ENCODE results near the gene C9orf50. TPM values are rescaled to one million over a fixed set of nuclear protein-coding genes. Genes with fewer than 3 reads are reported as not detected.
A peak's percentile ranks its signal among the peaks of the same experiment; 100 is the strongest.

Gene C9orf50
- total RNA-seq, 2 experiments from 2014 or later: not detected

DNA sequence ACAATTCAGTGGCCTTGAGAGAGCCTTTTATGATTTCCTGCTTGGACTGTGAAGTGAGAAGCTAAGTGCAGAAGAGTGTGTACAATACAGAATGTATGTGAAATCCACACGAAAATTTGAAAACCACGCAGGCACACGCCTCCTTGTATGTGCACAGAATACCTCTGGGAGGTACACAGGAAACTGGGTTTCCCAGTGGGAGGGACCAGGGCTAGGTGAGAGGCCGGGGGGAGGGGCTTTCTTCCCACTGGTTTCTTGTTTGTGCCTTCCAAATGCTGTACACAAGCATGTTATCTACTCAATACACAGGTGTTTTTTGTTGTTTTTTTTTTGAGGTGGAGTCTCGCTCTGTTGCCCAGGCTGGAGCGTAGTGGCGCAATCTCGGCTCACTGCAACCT, 16.1 kb downstream of the C9orf50 start:
- H3K4me3 Mint-ChIP-seq: no peak overlapping the region
- no peaks in the 10 kb centered on the region for H3K27me3 Mint-ChIP-seq
- peaks cover 35% of the 10 kb centered on the region for H3K4me1 Mint-ChIP-seq (ENCODE audit: low read depth)
- ATAC-seq (no peak), DNase-seq (no peak)
- no peak overlapping the region for H3K27ac Mint-ChIP-seq
- CTCF ChIA-PET: interaction anchor here (0.6 to 4.1 kb wide), 6 partner anchors 19 to 479 kb away, joined by 3 to 31 read pairs (median 3); no protein-coding TSS in a partner anchor
- no peaks in the 10 kb centered on the region for H3K9me3 Mint-ChIP-seq
- intact Hi-C loops (cut with micrococcal nuclease): loop anchor here (10.0 kb wide), 2 partner anchors 120 to 280 kb away; no protein-coding TSS in a partner anchor
- TF ChIP-seq, protein P1, sequence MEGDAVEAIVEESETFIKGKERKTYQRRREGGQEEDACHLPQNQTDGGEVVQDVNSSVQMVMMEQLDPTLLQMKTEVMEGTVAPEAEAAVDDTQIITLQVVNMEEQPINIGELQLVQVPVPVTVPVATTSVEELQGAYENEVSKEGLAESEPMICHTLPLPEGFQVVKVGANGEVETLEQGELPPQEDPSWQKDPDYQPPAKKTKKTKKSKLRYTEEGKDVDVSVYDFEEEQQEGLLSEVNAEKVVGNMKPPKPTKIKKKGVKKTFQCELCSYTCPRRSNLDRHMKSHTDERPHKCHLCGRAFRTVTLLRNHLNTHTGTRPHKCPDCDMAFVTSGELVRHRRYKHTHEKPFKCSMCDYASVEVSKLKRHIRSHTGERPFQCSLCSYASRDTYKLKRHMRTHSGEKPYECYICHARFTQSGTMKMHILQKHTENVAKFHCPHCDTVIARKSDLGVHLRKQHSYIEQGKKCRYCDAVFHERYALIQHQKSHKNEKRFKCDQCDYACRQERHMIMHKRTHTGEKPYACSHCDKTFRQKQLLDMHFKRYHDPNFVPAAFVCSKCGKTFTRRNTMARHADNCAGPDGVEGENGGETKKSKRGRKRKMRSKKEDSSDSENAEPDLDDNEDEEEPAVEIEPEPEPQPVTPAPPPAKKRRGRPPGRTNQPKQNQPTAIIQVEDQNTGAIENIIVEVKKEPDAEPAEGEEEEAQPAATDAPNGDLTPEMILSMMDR (IDR thresholded peaks at IDR 0.05): no peak
- POLR2A ChIA-PET: interaction anchor here (1.2 kb wide), 1 partner anchor 108 kb away, joined by 3 read pairs; no protein-coding TSS in a partner anchor
- H3K36me3 Mint-ChIP-seq (ENCODE audit: low read depth): no peaks in the 10 kb centered on the region

DNA sequence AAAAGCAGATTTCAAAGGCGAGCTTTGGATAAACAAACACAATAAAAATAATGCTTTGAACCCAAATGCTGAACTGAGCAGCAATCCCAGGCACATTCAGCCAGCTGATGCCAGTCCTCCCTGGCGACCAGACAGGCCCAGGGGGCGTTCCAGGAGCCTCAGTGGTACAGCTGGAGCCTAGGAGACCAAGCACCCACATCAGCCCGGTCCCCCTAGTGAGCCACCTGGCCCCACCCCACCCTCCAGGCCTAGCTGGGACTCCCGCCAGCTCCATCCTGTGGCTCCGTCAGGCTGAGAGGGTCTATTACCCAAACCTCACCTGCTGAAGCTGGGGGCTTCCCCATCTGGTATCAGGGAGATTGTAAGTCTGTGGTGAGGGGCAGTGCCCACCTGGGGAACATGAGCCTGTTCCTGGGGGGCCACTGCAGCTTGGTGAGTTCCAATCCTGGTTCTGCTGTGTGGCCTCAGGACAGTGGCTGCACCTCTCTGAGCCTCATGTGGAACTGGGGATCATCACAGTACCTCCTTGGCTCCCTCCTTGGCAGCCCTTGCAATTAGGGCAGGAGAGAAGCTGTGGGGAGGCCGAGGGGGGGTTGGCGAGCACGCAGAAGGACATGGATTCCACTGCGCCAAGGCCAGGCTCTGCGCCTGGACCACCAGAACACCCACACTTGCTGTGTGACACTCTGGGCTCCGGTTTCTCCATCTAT, 16.7 kb downstream of the C9orf50 start:
- Mint-ChIP-seq H3K36me3 (ENCODE audit: low read depth) (no peaks in the 10 kb centered on the region), H3K27me3 (no peaks in the 10 kb centered on the region), H3K9me3 (no peaks in the 10 kb centered on the region), H3K4me3 (no peak overlapping the region), H3K27ac (no peak overlapping the region), H3K4me1 (ENCODE audit: low read depth) (peaks cover 32% of the 10 kb centered on the region)
- TF ChIP-seq, protein P1 (IDR thresholded peaks at IDR 0.05): no peak
- POLR2A ChIA-PET: interaction anchor here (1.2 kb wide), 1 partner anchor 108 kb away, joined by 3 read pairs; no protein-coding TSS in a partner anchor
- DNase-seq (no peak), ATAC-seq (no peak)
- CTCF ChIA-PET: interaction anchor here (0.6 to 4.1 kb wide), 5 partner anchors 20 to 478 kb away, joined by 3 to 31 read pairs (median 3); no protein-coding TSS in a partner anchor
- intact Hi-C loops (cut with micrococcal nuclease): loop anchor here (10.0 kb wide), 2 partner anchors 119 to 279 kb away; no protein-coding TSS in a partner anchor

DNA sequence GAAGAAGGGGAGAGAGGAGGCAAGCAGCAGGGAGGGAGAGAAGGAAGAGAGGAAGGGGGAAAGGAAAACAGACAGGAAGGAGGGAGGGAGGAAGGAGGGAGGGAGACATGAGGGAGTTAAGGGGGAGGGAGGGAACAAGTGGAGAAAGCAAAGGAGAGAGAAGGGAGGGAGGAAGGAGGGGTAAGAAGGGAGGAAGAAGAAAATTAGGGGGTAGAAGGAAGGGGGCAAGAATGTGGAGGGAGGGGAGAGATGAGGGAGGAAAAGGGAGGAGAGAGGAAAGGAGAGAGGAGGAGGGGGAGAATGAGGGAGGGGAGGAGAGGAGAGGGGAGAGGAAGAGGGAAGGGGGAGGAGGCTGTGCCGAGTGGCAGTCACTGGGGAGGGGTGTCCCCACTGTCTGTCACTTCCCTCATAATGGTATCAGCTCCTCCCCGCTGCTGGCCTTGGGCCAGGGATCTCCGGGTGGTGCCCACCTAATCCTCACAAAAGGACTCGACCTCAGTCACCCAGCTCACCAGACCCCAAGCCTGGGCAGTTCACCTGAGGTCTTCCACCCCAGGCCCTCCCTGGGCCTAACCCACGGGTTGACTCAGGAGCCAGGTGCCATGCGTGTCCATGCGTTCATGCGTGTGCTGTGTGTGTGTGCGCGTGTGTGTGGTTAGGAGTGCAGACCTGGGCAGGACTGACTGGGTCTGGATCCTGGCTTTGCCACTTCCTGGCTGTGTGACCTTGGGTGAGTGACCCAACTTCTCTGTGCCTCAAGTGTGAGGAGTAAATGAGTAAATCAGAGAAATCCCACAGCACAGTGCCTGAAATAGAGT, 18.1 kb downstream of the C9orf50 start:
- intact Hi-C loops (cut with micrococcal nuclease): loop anchor here (10.0 kb wide), 2 partner anchors 118 to 278 kb away; no protein-coding TSS in a partner anchor
- ChIA-PET CTCF (no interaction called here), POLR2A (no interaction called here)
- Mint-ChIP-seq H3K27me3 (peaks cover 3% of the 10 kb centered on the region), H3K4me1 (ENCODE audit: low read depth) (peaks cover 30% of the 10 kb centered on the region), H3K4me3 (no peak overlapping the region), H3K36me3 (ENCODE audit: low read depth) (no peaks in the 10 kb centered on the region), H3K9me3 (no peaks in the 10 kb centered on the region), H3K27ac (no peak overlapping the region)
- ATAC-seq (peak; percentile 45), DNase-seq (peak; percentile 47)
- TF ChIP-seq, protein P1 (IDR thresholded peaks at IDR 0.05): no peak

DNA sequence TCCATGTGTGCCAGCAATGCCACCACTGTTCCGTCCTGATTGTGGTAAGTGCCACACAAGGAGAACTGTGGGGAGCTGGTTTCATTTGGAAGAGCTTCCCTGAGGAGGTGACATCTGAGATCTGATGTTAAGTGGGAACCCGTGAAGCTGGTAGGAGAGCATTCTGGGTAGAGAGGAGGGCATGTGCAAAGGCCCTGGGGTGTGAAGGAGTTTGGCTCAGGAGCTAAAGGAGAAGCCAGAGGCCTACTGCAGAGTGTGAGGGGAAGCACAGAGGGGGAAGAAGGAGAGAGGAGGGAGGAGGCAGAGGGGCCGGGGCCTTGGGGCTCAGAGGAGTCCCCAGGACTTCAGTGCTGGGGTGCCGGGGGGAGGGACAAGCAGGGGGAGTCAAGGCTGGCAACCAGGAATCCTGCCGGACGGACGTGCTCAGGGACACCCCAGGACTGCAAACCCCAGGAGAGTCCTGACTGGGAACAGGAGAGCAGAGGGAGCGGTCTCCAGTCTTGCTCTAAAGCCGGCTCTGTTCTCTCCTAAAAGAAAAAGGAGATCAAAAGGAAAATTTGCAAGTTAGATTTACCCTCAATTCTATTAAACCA, 19.7 kb downstream of the C9orf50 start:
- POLR2A ChIA-PET: interaction anchor here (1.2 kb wide), 2 partner anchors 14 to 104 kb away, joined by 3 read pairs; no protein-coding TSS in a partner anchor
- peaks cover 22% of the 10 kb centered on the region for H3K4me1 Mint-ChIP-seq (ENCODE audit: low read depth)
- DNase-seq: no peak
- H3K36me3 Mint-ChIP-seq (ENCODE audit: low read depth): no peaks in the 10 kb centered on the region
- intact Hi-C loops (cut with micrococcal nuclease): loop anchor here (10.0 kb wide), 2 partner anchors 116 to 276 kb away; no protein-coding TSS in a partner anchor
- no peaks in the 10 kb centered on the region for H3K9me3 Mint-ChIP-seq
- no peak overlapping the region for H3K4me3 Mint-ChIP-seq
- CTCF ChIA-PET: interaction anchor here (1.6 kb wide), 1 partner anchor 459 kb away, joined by 3 read pairs; no protein-coding TSS in a partner anchor
- no peak overlapping the region for H3K27ac Mint-ChIP-seq
- no peak for ATAC-seq
- peaks cover 3% of the 10 kb centered on the region for H3K27me3 Mint-ChIP-seq
- TF ChIP-seq, protein P1 (IDR thresholded peaks at IDR 0.05): no peak
